ENCODE results near the gene PHACTR3. TPM values are rescaled to one million over a fixed set of nuclear protein-coding genes. Genes with fewer than 3 reads are reported as not detected.

The PHACTR3 gene
- total RNA-seq, 1 experiment from 2014 or later: 10.0 TPM

GRCh38 chr20:59785986-59786795 lies 181.9 kb downstream of the PHACTR3 start:
- intact Hi-C loops (cut with micrococcal nuclease; ENCODE audit: unreplicated experiment): no loop called here
- CTCF ChIA-PET: interaction anchor here (0.6 to 1.9 kb wide), 2 partner anchors 45 to 64 kb away, joined by 3 to 11 read pairs; no protein-coding TSS in a partner anchor
- Mint-ChIP-seq H3K27ac (ENCODE audit: unreplicated experiment) (no peak overlapping the region), H3K27me3 (ENCODE audit: unreplicated experiment) (peaks cover 13% of the 10 kb centered on the region), H3K4me1 (ENCODE audit: low read depth, unreplicated experiment) (no peaks in the 10 kb centered on the region), H3K4me3 (ENCODE audit: low read depth, unreplicated experiment) (no peak overlapping the region), H3K36me3 (ENCODE audit: insufficient read depth, unreplicated experiment) (no peaks in the 10 kb centered on the region), H3K9me3 (ENCODE audit: low read depth, unreplicated experiment) (no peaks in the 10 kb centered on the region)
- no TSS peak for BruUV-seq (replicated peaks)
- DNase-seq: no peak
- TF ChIP-seq CTCF (IDR thresholded peaks at IDR 0.05; ENCODE audit: unreplicated experiment): no peak

GRCh38 chr20:59786801-59787537 lies 182.6 kb downstream of the PHACTR3 start:
- no peaks in the 10 kb centered on the region for H3K4me1 Mint-ChIP-seq (ENCODE audit: low read depth, unreplicated experiment)
- CTCF ChIA-PET: interaction anchor here (0.6 to 1.9 kb wide), 3 partner anchors 44 to 63 kb away, joined by 3 to 11 read pairs (median 4); no protein-coding TSS in a partner anchor

GRCh38 chr20:59787538-59787890 lies 183.2 kb downstream of the PHACTR3 start:
- CTCF ChIA-PET: interaction anchor here (1.0 kb wide), 1 partner anchor 63 kb away, joined by 4 read pairs; no protein-coding TSS in a partner anchor
- BruUV-seq (replicated peaks): no TSS peak
- no peak for DNase-seq
- Mint-ChIP-seq H3K27me3 (ENCODE audit: unreplicated experiment) (peaks cover 13% of the 10 kb centered on the region), H3K27ac (ENCODE audit: unreplicated experiment) (no peak overlapping the region), H3K36me3 (ENCODE audit: insufficient read depth, unreplicated experiment) (no peaks in the 10 kb centered on the region), H3K4me3 (ENCODE audit: low read depth, unreplicated experiment) (no peak overlapping the region), H3K9me3 (ENCODE audit: low read depth, unreplicated experiment) (no peaks in the 10 kb centered on the region), H3K4me1 (ENCODE audit: low read depth, unreplicated experiment) (no peaks in the 10 kb centered on the region)
- TF ChIP-seq CTCF (IDR thresholded peaks at IDR 0.05; ENCODE audit: unreplicated experiment): no peak
- intact Hi-C loops (cut with micrococcal nuclease; ENCODE audit: unreplicated experiment): no loop called here

More at GRCh38 chr20:59786801-59787537, 182.6 kb downstream of the PHACTR3 start:
- H3K4me3 Mint-ChIP-seq (ENCODE audit: low read depth, unreplicated experiment): no peak overlapping the region
- H3K27ac Mint-ChIP-seq (ENCODE audit: unreplicated experiment): no peak overlapping the region
- no peaks in the 10 kb centered on the region for H3K36me3 Mint-ChIP-seq (ENCODE audit: insufficient read depth, unreplicated experiment)
- BruUV-seq (replicated peaks): no TSS peak
- no peaks in the 10 kb centered on the region for H3K9me3 Mint-ChIP-seq (ENCODE audit: low read depth, unreplicated experiment)
- no peak for TF ChIP-seq CTCF (IDR thresholded peaks at IDR 0.05; ENCODE audit: unreplicated experiment)
- no peak for DNase-seq
- H3K27me3 Mint-ChIP-seq (ENCODE audit: unreplicated experiment): peaks cover 13% of the 10 kb centered on the region
- intact Hi-C loops (cut with micrococcal nuclease; ENCODE audit: unreplicated experiment): no loop called here

GRCh38 chr20:59788196-59788735 lies 183.9 kb downstream of the PHACTR3 start:
- no peak for TF ChIP-seq CTCF (IDR thresholded peaks at IDR 0.05; ENCODE audit: unreplicated experiment)
- Mint-ChIP-seq H3K27me3 (ENCODE audit: unreplicated experiment) (peaks cover 13% of the 10 kb centered on the region), H3K36me3 (ENCODE audit: insufficient read depth, unreplicated experiment) (no peaks in the 10 kb centered on the region), H3K4me3 (ENCODE audit: low read depth, unreplicated experiment) (no peak overlapping the region), H3K9me3 (ENCODE audit: low read depth, unreplicated experiment) (no peaks in the 10 kb centered on the region), H3K4me1 (ENCODE audit: low read depth, unreplicated experiment) (no peaks in the 10 kb centered on the region), H3K27ac (ENCODE audit: unreplicated experiment) (no peak overlapping the region)
- intact Hi-C loops (cut with micrococcal nuclease; ENCODE audit: unreplicated experiment): no loop called here
- BruUV-seq (replicated peaks): no TSS peak
- DNase-seq: no peak
- CTCF ChIA-PET: interaction anchor here (1.0 kb wide), 1 partner anchor 62 kb away, joined by 4 read pairs; no protein-coding TSS in a partner anchor
